Embryonic facial prominence (tissue), 1 donor: ENCODE measurements around the gene PHLDA2.

Source experiments
- DNase-seq: peaks from one replicate; pipeline ENCODE4 v3.0.0-alpha.2; 2016; ENCODE audit errors: extremely low spot score

The PHLDA2 gene

GRCh38 chr11:2897048-2897447 is 32.2 kb downstream of the PHLDA2 start:
- no peak for DNase-seq

GRCh38 chr11:2896047-2896446 is 33.2 kb downstream of the PHLDA2 start:
- no peak for DNase-seq

- no peak for DNase-seq
These were observed 35.3 kb downstream of the PHLDA2 start for GRCh38 chr11:2893935-2894334.

- DNase-seq: no peak
These were observed 36.2 kb downstream of the PHLDA2 start for GRCh38 chr11:2892967-2893528.

- peak; percentile 53 for DNase-seq
These were observed 36.8 kb downstream of the PHLDA2 start for GRCh38 chr11:2892215-2892966.

- no peak for DNase-seq
These were observed 37.6 kb downstream of the PHLDA2 start for GRCh38 chr11:2891326-2892214.

- DNase-seq: peak; percentile 48
These were observed 38.5 kb downstream of the PHLDA2 start for GRCh38 chr11:2890466-2891294.

- no peak for DNase-seq
These were observed 39.6 kb downstream of the PHLDA2 start for GRCh38 chr11:2889362-2890273.

GRCh38 chr11:2888266-2888968 is 40.8 kb downstream of the PHLDA2 start:
- peak; percentile 64 for DNase-seq

GRCh38 chr11:2887515-2888195 is 41.6 kb downstream of the PHLDA2 start:
- no peak for DNase-seq

GRCh38 chr11:2886936-2887335 is 42.3 kb downstream of the PHLDA2 start:
- no peak for DNase-seq

- DNase-seq: no peak
These were observed 42.9 kb downstream of the PHLDA2 start for GRCh38 chr11:2886191-2886894.

GRCh38 chr11:2885678-2886081 is 43.5 kb downstream of the PHLDA2 start, which contains the start of gene CDKN1C:
Gene CDKN1C (minus strand): TSS chr11:2885775. CDS start chr11:2885456, 319 bp downstream.
- DNase-seq: peak; percentile 87

- no peak for DNase-seq
These were observed 44.1 kb downstream of the PHLDA2 start for GRCh38 chr11:2885017-2885677.

- DNase-seq: no peak
These were observed 45.0 kb downstream of the PHLDA2 start for GRCh38 chr11:2883979-2884815.

- no peak for DNase-seq
These were observed 45.6 kb downstream of the PHLDA2 start for GRCh38 chr11:2883640-2883978.

- DNase-seq: no peak
These were observed 46.7 kb downstream of the PHLDA2 start for GRCh38 chr11:2882396-2883110.
